ENCODE measurements around the gene NAXD.
"Not testable (repeated sequence)": the region's sequence is repeated elsewhere in the genome, so short reads cannot be mapped to it uniquely, and the experiment has no call there.

Gene NAXD

DNA sequence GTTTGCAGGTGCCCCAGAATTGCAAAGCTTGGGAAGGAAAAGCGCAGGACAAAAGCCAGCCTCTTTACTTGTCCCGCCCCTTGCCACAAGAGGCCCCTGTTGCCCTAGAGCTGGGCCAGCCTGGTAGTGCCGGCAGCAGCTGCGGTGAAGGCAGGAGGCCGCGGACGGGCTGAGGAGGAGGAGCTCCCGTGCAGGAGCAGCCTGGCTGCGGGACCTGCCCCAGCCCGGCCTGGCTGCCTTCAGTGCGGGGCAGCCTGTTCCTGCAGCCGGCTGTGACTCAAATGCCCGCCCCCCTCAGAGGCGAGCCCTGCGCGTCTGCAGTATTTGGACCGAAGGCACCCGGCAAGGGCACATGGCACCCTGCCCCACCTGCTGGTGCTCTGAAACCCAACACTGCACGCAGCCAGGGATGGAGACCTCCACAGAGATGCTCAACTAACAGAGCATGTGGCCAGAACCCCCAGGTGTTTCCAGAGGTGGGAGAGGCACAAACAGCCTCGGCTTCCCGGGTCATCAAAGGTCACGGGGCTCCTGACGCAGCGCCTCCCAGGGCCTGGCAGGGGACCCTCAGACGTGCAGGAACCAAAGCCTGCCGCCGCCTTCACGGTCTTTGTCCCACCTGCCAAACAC lies 29.7 kb downstream of the NAXD start:
- DNase-seq (ENCODE audit: low read depth), result no peak

DNA sequence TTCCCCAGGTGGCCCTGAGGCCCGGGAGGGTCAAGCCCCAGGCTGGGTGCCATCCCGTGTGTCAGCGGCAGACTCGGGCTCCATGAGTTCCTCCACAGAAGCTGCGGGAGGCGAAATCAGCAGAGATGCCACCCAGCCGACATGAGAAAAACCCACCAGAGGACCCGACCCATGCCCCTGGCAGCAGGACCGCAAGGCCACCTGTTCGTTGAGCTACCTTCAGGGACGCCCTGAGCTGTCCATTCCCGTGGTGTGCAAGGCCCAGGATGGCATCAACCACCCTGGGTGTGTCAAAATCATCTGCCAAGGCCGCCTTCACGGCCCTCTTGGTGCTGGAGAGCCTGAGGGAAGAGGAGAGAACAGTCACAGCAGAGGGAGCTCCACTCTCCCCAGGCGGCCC lies 30.4 kb downstream of the NAXD start:
- no peak for DNase-seq (ENCODE audit: low read depth)

DNA sequence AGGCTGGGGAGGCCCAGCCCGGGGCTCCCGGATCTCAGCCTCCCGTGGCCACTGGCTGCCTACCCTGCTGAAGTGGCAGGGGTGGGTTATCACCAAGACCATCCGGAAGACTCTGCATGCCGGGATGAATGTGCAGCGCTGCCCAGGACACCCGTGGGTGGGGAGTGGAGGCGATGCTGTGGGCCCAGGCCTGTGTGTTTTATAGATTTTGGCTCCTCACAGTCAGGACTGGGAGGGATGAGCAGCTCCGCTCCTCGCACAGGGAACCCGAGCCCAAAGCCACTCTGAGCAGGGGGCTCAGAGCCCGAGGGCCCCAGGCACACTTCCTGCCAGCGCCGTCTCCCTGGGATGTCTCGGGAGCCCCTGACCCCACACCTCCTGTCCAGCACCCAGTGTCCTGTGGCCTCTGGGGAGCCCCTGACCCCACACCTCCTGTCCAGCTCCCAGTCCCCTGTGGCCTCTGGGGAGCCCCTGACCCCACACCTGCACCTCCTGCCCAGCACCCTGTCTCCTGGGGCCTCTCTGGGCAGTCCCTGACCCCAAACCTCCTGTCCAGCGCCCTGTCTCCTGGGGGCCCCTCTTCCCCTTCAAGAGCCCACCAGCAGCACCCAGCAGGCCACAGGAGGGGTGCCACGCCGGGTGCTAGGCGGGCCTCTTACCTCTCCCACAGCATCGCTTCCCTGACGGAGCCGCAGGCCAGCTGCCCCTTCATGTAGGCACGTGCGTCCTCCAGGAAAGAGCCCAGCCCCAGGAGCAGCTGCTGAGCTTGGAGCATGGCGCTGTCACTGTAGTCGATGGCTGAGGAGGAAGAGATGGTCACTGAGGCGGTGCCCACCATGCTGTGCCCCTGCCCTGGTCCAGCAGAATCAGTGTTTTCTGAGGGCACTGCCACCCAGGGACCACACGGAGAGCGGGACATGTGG lies 31.4 kb downstream of the NAXD start:
- DNase-seq (ENCODE audit: low read depth), result no peak

DNA sequence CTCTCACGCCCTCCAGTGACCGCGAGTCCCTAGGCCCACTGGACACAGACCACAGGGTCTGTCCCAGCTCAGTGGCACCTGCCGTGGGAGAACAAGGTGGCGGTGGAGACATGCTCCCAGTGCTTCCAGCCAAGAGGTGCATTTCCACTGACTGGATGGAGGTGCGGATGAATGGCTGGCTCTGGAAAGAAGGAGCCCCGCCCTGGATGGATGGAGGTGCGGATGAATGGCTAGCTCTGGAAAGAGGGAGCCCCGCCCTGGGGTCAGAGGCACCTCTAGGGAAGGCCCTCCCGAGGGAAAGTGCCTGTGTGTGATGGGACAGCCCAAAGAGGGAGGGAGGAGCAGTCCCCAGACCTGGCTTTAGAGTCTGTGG lies 32.0 kb downstream of the NAXD start:
- no peak for DNase-seq (ENCODE audit: low read depth)

DNA sequence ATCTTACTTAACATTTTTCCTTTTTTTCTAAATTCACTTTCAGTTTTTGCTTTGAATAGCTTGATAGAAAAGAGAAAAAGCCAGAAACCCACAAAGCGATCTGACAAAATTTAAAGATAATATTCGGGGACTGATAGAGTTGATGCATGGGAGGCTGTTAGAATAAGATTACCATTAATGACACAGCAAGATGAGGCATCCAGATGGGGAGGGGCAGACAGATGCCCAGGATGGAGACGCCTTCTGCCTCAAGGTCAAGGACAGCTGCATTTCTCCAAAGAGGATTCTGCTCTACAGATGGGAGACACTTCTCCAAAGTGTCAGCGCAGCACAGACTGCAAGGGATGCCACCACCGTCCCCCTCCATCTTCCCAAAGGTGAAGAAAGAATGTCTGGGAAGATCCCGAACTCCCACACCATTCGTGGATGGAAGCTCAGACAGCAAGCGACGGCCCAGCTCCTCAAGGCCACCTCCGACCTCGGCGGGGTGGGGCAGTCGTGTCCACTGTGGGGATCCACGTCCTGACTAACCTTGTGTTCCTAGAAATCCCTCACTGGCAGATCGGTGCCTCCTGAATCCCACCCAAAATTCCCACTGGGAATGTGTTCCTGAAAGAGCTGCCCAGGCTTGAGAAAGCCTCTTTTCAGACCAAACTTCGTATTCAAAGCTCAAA lies 32.9 kb downstream of the NAXD start:
- no peak for DNase-seq (ENCODE audit: low read depth)

DNA sequence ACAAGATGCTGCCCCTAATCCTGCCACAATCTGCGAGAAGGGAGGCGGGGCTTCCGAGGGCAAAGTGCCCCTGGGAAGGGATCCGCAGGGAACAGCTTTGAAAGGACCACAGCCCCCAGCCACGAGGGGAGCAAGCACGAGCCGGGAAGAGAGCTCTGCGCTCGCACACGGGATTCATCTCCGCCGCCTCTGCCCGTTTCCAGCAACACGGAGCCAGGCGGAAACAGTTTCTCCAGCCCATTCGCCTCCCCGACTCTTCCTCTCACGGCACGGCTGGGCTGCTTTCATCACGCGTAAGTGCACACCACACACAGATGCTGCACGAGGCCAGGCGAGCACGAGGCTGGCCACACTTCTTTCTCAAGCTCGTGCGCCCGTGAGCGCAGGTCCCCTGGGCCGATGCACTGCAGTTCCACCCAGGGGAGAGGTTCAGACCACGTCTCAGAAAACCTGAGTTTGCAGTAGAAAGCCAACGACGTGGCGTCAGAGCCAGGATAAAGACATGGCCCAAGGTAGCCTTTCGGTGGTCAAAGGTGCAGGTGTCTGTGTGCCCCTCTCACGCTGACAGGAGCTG lies 33.6 kb downstream of the NAXD start:
- no peak for DNase-seq (ENCODE audit: low read depth)

DNA sequence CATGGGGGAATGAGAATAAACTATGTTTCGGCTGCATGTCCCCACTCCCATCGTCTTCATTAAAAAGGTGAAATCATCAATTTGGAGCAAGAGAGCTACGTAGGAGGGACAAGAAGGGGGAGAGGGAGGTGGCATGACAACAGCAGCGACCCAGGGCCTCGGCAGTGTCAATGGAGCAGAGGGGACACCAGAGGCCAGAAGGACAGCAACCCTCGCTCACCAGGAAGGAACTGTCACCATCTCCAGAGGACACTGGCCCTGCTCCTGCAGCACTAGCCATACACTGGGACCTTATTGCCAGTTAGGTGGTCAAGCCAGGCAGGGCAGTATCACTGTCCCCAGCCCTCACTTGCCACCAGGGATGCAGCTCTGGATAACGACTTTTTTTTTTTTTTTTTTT lies 34.2 kb downstream of the NAXD start:
- DNase-seq (ENCODE audit: low read depth), result no peak

DNA sequence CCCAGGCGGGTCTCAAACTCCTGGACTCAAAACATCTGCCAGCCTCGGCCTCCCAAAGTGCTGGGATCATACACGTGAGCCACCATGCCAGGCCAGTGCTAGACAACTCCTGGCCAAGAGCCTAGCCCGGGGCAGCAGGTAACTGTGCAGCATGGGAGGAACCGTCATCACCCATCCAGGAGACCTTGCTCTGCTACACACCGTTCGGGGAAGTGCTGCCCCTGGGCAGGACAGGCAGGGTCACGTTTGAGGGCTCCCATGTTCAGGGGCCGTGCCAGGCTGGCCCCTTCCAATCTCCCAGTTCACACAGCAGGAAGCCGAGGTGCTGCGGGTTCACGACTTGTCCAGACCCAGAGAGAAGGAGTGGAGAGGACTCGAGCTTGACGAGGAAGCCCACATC lies 35.1 kb downstream of the NAXD start:
- DNase-seq (ENCODE audit: low read depth), result no peak

DNA sequence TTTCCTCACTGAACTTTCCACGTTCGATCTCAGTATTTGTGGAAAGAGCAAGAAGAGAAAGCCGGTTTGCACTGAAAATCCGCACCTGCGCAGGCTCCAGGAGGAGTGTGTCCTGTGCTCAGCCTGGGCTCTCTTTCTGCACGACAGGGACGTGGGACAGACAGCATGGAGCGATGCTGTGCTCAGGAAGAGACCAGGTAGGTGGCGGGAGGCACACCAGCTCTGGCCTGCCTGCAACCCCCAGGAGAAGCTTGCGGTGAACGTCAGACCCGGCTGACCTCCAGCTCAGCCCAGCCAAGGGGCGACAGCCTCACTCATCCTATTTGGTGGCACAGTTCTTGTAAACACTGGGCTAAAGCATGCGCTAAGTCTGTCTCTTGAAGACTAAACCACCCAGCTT lies 35.9 kb downstream of the NAXD start:
- DNase-seq (ENCODE audit: low read depth), result no peak

DNA sequence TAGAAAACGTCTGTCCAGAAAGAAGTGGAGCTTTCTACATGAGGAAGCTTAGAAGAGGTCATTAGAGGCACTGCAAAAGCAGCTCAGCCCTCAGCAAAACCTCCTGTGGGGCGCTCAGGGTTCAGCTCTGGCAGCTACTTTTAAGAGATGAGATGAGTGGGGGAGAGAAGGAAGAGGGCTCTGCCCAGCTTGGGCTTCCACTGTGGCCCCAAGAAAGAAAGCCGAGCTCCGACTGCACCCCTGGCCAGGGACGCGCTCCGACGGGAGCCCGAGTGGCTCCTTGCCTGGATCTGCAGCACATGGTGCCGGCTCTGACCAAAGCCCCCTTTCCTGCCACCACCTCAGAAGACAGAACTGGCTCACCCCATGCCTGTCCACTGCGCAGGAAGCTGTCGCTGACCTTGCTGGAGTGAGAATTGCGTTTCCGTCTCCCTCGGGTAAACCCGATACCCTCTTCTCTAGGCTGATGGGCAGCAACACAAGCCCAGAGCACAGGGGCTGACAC lies 36.4 kb downstream of the NAXD start:
- DNase-seq (ENCODE audit: low read depth), result no peak

DNA sequence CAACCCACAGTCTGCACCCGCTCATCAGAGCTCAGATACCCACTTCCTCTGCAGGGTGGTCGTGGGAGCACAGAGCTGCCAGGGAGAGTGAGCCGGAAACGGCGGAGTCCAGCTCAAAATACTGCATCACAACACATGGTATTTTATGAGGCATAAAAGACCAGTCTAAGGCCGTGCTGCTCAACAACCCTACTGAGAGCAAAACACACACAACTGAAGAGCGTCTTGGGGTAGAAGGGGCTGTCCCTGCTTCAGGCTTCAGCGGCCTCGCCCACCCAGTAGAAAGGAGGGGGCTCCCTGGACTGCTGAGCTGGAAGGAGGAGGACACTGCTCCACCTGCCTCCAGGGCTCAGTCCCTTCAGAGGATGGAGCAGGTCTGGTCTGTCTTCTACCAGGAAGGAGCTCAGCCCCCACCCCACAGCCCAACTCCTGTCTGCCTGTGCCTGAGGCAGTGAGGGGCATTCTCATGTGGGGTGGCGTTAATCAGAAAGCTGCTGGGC lies 36.9 kb downstream of the NAXD start:
- DNase-seq (ENCODE audit: low read depth), result no peak

DNA sequence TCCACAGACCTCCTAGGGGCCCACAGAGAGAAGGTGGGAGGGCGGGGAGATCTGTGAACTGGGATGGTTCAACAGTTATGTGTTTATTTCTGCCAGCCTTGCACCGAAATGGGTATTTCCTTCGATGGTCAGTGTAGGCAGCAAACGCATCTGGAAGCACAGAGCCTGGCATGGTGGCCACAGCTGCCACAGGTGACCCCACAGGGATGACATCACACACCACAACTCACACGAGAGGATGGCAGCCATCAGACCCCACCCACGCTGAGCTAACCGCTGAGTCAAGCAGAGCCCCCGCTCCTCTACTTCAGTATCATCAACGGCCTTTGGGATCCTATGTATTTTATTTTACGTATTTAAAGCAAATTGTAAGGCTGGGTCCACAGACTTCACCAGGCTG lies 37.4 kb downstream of the NAXD start:
- DNase-seq (ENCODE audit: low read depth), result no peak

DNA sequence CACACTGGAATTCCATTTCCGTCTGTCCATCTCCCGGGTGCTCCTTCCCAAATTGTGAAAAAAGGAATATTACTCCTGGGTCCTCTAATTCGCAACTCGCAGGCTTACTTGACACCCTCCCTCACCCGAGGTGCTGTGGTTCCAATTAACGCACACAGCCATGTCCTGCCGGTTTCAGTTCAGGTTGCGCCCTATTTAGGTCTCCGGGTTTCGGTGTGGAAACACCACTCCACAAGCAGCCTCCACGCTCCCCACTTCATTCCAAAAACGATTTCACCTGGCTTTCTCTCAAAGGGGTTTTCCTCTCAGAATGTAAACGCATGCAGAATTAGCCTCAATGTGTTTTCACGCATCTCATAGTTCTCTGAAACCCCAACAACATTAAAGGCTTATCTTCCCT lies 37.9 kb downstream of the NAXD start:
- DNase-seq (ENCODE audit: low read depth), result no peak

DNA sequence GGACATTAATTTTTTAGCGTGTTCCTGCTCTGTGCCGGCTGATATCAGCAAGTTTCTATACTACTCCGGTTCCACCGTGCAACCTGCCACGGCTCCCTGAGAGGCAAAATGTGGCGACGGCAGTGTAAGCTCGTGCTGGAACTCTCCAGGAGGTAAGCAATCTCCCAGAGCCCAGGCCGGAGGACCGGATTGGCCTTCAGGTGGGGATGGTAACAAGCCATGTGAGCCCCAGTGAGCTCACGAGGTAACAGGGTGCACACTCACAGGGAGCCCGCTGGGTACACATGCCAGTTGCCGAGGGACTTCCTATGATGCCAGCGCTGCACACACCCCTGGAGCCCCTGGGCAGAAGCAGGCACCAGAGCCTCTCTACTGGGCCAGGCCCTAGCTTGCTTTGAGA lies 38.5 kb downstream of the NAXD start:
- no peak for DNase-seq (ENCODE audit: low read depth)

DNA sequence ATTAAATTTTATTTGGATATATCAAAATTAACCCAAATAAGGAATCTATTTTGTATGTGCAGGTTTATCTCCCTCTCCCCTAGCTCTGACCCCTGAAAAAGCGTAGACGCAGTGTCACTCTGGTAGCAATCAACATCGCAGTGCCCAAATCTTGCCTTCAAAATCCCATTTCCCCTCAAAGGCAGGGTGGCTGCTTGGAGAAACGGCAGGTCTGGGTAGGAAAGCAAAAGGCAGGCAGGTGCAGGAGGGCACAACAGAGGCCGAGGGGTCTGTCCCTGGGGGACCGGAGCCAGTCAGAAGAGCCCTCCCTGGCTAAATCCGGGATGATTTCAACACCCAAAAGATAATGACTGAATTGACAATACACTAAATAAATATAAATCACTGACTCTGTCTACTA lies 41.9 kb downstream of the NAXD start:
- no peak for DNase-seq (ENCODE audit: low read depth)

DNA sequence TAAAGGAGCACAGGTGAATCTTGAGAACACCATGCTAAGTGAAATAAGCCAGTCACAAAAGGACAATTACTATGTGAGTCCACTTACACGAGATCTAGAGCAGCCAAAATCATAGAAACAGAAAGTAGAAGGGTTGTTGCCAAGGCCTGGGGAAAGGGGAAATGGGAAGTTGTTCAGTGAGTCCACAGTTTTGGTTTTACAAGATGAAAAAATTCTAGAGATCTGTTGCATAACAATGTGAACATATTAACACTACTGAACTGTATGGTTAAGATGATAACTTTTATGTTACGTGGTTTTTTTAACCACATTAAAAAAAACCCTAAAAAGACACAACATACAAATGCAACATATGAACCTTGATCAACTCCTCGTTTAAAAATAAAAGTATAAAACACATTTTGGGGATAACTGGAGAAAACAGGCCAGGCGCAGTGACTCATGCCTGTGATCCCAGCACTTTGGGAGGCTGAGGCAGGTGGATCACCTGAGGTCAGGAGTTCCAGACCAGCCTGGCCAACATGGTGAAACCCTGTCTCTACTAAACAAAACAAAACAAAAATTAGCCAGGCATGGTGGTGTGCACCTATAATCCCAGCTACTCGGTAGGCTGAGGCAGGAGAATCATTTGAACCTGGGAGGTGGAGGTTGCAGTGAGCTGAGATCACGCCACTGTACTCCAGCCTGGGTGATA lies 43.0 kb downstream of the NAXD start:
- not testable (repeated sequence) for DNase-seq (ENCODE audit: low read depth)

DNA sequence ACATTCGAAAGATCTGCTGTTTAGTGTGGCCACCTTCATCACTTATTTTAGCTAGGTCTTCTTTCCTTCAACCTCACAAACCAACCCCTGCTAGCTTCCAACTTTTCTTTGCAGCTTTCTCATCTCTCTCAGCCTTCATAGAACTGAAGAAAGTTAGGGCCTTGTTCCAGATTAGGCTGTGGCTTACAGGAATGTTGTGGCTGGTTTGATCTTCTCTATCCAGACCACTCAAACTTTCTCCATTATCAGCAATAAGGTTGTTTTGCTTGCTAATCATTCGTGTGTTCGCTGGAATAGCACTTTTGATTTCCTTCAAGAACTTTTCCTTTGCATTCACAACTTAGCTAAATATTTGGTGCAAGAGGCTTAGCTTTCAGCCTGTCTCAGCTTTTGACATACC lies 45.9 kb downstream of the NAXD start:
- DNase-seq (ENCODE audit: low read depth), result no peak

DNA sequence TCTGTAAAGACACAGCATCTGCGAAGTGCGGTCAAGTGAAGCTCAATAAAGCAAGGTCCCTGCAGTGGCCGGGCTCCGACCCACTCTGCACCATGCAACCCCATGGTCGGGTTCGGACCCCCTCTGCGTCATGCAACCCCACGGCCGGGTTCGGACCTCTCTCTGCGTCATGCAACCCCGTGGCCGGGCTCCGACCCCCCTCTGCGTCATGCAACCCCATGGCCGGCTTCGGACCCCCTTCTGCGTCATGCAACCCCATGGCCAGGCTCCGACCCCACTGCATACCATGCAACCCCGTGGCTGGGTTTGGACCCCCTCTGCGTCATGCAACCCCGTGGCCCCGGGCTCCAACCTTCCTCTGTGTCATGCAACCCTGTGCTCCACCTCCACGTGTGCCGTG lies 46.7 kb downstream of the NAXD start:
- DNase-seq (ENCODE audit: low read depth), result no peak

DNA sequence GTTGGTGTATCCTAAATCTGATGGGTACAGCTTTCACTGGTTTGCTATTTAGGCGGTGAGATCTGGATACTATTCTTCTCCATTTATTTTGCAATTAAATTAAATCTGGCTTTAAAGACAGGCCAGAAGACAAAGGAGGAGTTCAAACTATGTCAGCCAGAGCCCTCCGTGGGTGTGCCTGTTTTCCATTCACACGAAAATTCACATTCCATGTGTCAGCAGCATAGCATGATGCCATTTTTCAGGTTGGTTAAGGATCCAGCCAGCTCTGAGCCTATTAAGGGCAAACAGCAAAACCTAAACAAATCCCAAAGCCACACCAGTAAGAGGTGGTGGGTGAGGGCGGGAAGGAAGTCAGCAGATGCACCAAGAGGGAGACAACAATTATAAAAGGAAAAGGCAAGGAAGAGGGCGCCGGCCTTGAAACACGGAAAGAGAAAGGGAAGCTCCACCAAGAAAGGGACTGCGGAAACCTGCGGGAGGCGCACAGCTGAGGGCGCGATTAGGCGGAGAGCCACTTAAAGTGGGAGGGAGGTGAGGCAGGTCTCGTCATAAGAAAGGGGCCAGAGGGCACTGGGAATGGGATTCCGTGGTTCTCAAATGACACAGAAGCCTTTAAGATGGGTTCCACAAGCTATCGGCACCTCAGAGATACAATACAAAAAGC lies 47.6 kb downstream of the NAXD start:
- DNase-seq (ENCODE audit: low read depth), result no peak

DNA sequence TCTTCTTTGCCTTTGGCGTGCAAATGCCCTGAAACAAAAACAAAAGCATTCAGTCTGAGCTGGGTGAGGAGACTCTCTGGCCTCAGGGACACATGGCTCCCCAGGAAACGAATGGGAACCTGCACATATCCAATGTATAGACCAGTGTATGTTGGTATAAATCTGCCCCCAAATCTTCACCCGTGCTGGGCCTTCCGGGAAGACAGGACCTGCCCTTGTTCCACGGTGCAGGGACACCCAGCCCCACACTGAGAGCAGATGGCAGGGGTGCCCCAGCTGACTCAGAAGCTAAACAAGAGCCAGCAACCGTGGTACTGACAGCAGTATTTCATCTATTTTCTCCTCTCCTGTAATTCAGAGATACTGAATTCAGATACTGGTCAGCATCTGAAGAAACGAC lies 48.1 kb downstream of the NAXD start:
- no peak for DNase-seq (ENCODE audit: low read depth)

DNA sequence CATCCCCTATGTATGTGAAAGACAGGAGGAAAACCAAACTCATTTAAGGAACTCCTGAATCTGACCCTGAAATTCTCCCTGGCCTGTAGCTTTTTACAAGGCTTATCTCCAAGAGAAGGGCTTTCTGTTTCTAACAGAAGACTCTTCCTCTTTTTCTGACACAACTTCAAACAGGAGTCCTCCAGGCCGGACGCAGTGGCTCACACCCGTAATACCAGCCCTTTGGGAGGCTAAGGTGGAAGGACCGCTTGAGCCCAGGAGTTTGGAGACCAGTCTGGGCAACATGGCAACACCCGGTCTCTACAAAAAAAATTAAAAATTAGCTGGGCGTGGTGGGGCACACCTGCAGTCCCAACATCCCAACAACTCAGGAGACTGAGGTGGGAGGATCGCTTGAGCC lies 48.7 kb downstream of the NAXD start:
- DNase-seq (ENCODE audit: low read depth), result no peak
